ENCODE data around the gene WNK4. TPM values are rescaled to one million over a fixed set of nuclear protein-coding genes. Genes with fewer than 3 reads are reported as not detected.

The WNK4 gene
- total and polyA plus RNA-seq, 7 donors = 0.28 to 14.4 (median 13.6) TPM; not detected in 3

DNA sequence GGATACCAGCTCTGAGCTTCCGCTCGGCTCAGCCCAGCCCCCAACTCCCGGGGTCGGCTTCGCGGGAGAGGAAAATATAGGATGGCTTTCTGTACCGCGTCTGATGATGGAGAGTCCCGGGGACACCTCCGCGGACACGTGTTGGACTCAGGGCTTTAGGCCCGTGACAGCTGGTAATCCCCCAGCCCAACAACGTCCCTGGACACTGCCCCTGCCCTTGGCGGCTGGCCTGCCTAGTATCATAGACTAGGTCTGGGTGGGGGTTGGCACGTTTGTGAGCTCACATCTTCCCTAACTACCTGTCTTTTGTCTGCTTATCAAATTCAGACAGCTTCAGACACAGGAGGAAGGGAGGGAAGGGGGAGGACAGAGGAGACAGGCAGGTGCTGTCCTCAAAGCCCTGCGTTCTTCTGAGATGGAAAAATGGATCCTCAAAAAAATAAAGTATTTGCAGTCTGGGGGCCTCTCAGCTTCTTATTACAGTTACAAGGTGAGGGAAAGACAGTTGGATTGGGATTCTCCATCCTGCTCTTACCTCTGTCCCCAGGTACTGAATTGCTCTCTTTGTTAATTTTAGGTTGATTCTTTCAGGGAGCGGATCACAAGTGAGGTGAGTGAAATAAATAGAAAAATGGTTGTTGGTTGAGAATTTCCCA, 53.5 kb downstream of the WNK4 start:
- peaks cover 27 to 42% (median 29%) of the 10 kb centered on the region in 4 donors for H3K36me3 ChIP-seq
- WGBS, 2 donors = 6% methylated on average over 18 of the region's 18 CpGs
- DNase-seq = no peak
- TF ChIP-seq POLR2A (IDR thresholded peaks at IDR 0.05) = no peak
- TF ChIP-seq CTCF (IDR thresholded peaks at IDR 0.05) = no peak
- TF ChIP-seq POLR2AphosphoS5 (IDR thresholded peaks at IDR 0.05) = no peak
- no peak for TF ChIP-seq EP300 (IDR thresholded peaks at IDR 0.05)
- intact Hi-C loops (cut with DNase I) = no loop called here
- no peaks in the 10 kb centered on the region for H3K27me3 ChIP-seq
- H3K9me3 ChIP-seq = no peaks in the 10 kb centered on the region
- H3K4me3 ChIP-seq = peak overlapping the region; percentile 67 to 88 (median 84)
- peaks cover 0 to 26% (median 16%) of the 10 kb centered on the region in 4 donors for H3K4me1 ChIP-seq
- peak overlapping the region; percentile 83 to 94 (median 86) for H3K27ac ChIP-seq

- no peak overlapping the region for H3K27ac ChIP-seq
- H3K9me3 ChIP-seq = no peaks in the 10 kb centered on the region
- H3K36me3 ChIP-seq = peaks cover 31 to 60% (median 44%) of the 10 kb centered on the region in 4 donors
- H3K4me1 ChIP-seq = peaks cover 0 to 26% (median 16%) of the 10 kb centered on the region in 4 donors
- 95 to 98% methylated on average over 6 of the region's 6 CpGs for WGBS, 2 donors
- no peaks in the 10 kb centered on the region for H3K27me3 ChIP-seq
- TF ChIP-seq CTCF (IDR thresholded peaks at IDR 0.05) (no peak), EP300 (IDR thresholded peaks at IDR 0.05) (no peak), POLR2A (IDR thresholded peaks at IDR 0.05) (no peak), POLR2AphosphoS5 (IDR thresholded peaks at IDR 0.05) (no peak)
- no peak overlapping the region for H3K4me3 ChIP-seq
- no peak for DNase-seq
- intact Hi-C loops (cut with DNase I) = no loop called here
Observed at GRCh38 chr17:42835732-42836131, 55.3 kb downstream of the WNK4 start.

DNA sequence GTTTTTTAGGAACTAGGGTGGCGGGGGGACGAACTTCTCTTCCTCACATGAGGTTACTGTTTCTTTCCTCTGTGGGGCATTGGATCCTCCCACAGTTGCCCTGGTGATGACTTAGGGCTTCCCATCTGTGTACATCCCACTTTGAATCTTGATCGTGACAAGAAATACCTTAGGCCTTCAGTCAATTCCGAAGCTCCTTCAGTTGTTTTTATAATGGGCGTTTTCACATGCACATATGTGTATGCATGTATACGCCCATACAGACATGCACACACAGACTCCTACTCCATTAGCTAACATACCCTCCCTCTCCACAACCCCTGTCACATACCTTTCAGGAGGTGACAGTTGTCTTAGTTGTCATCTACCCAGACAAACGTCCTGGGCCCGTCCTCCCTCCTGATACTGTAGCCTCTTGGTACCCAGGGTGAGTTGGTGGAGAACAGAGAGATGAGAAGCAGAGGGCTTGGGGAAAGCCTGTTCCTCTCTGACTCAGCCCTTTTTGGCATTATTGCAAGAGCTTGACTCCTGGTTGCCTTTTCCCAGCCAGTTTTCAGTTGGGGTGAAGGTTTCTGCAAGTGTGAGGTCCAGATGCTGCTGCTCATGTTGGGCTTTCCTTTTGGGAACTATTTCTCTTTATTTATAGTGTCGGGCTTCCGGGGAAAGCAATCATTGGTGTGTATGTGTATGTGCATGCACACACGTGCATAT, 61.7 kb downstream of the WNK4 start:
- Histone ChIP-seq H3K9me3 (no peaks in the 10 kb centered on the region), H3K27me3 (no peaks in the 10 kb centered on the region), H3K4me1 (peaks cover 0 to 4% (median 0%) of the 10 kb centered on the region in 4 donors), H3K4me3 (no peak overlapping the region), H3K36me3 (peaks cover 30 to 87% (median 59%) of the 10 kb centered on the region in 4 donors), H3K27ac (no peak overlapping the region)
- no peak for DNase-seq
- intact Hi-C loops (cut with DNase I) = loop anchor here (5.0 kb wide), 1 partner anchor 155 kb away; the partner anchor contains the start of gene RPL27
- no peak for TF ChIP-seq CTCF (IDR thresholded peaks at IDR 0.05)
- TF ChIP-seq EP300 (IDR thresholded peaks at IDR 0.05) = no peak
- no peak for TF ChIP-seq POLR2AphosphoS5 (IDR thresholded peaks at IDR 0.05)
- no peak for TF ChIP-seq POLR2A (IDR thresholded peaks at IDR 0.05)
- WGBS, 2 donors = 82 to 83% methylated on average over 11 of the region's 11 CpGs

GRCh38 chr17:42843358-42843934, 63.0 kb downstream of the WNK4 start:
- TF ChIP-seq EP300 (IDR thresholded peaks at IDR 0.05) = no peak
- peak; percentile 89 to 96 (median 94) for TF ChIP-seq CTCF (IDR thresholded peaks at IDR 0.05)
- Histone ChIP-seq H3K9me3 (no peaks in the 10 kb centered on the region), H3K4me3 (no peak overlapping the region), H3K4me1 (peaks cover 0 to 4% (median 0%) of the 10 kb centered on the region in 4 donors), H3K27ac (peak overlapping the region; percentile 29 to 55 (median 44)), H3K27me3 (no peaks in the 10 kb centered on the region), H3K36me3 (peaks cover 17 to 74% (median 46%) of the 10 kb centered on the region in 4 donors)
- 35 to 54% methylated on average over 6 of the region's 6 CpGs for WGBS, 2 donors
- intact Hi-C loops (cut with DNase I) = loop anchor here (1.0 to 5.0 kb wide), 2 partner anchors 94 to 154 kb away; partner anchors contain the start of gene RPL27
- no peak for DNase-seq
